Stomach (tissue), 4 donors: ENCODE data around the gene KIAA1217.

ENCODE experiments used
- CTCF ChIP-seq, 7 experiments: fragments of 450-650 bp in 4 of 7; fragments of 200-600 bp in 3 of 7; sonication (generic) in 3 of 7; IDR thresholded peaks; one replicate each; pipeline ENCODE4 v1.5.1; 2016 to 2019; ENCODE audit warnings: antibody characterized with exemption in 7 of 7, control low read depth in 2 of 7, mild to moderate bottlenecking in 1 of 7
- POLR2A ChIP-seq, 4 donors: fragments of 450-650 bp; IDR thresholded peaks; one replicate each; pipeline ENCODE4 v1.6.1; 2016; ENCODE audit warnings: antibody characterized with exemption in 4 of 4, control low read depth in 2 of 4, mild to moderate bottlenecking in 1 of 4, moderate library complexity in 1 of 4
- POLR2AphosphoS5 ChIP-seq, 3 donors: sonication (generic); formaldehyde crosslinking; IDR thresholded peaks; one replicate each; pipeline ENCODE4 v1.6.1; 2016; ENCODE audit warnings: antibody characterized with exemption in 3 of 3

- TF ChIP-seq CTCF (IDR thresholded peaks at IDR 0.05) (no peak), POLR2A (IDR thresholded peaks at IDR 0.05) (no peak), POLR2AphosphoS5 (IDR thresholded peaks at IDR 0.05) (no peak)
Measured at GRCh38 chr10:24223341-24223740, 14.4 kb downstream of the KIAA1217 start.
